HG02798 (cell line): ENCODE results near the gene IFNAR2.

ENCODE experiments used
- ATAC-seq: cut with Tn5 transposase; IDR thresholded peaks from one replicate; pipeline ENCODE4 v1.9.1; 2021; ENCODE audit warnings: mild to moderate bottlenecking; ENCODE audit not compliant: unreplicated experiment, poor library complexity

The IFNAR2 gene

DNA sequence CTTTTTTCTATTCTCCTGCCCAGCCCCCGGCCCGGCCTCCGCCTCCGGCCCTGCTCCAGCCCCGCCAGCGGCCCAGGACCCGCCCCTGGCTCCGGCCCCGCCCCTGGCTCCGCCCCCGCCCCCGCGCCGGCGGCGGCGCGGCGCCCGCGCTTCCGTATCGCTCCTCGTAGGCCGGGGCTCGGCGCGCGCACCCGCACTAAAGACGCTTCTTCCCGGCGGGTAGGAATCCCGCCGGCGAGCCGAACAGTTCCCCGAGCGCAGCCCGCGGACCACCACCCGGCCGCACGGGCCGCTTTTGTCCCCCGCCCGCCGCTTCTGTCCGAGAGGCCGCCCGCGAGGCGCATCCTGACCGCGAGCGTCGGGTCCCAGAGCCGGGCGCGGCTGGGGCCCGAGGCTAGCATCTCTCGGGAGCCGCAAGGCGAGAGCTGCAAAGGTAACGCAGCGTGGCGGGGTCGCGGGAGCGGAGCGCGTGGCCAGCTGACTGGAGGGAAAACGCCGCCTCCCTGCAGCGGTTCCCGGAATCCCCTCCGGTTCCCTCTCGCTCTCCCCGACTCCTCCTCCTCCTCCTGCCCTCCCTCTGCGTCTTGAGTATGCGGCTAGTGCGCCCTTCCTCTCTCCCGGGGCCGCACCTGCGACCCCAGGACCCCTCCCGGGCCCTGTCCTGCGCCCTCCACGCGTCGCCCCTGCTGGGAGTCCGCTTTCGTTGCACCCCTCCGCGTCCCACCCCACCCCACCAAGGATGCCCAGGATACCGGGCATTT, at the start of gene IFNAR2:
Gene IFNAR2, plus strand, starts transcription at position 155 of the 761 bp plus-strand sequence. CDS start 11,985 bp downstream, outside the sequence.
- peak; percentile 76 for ATAC-seq

DNA sequence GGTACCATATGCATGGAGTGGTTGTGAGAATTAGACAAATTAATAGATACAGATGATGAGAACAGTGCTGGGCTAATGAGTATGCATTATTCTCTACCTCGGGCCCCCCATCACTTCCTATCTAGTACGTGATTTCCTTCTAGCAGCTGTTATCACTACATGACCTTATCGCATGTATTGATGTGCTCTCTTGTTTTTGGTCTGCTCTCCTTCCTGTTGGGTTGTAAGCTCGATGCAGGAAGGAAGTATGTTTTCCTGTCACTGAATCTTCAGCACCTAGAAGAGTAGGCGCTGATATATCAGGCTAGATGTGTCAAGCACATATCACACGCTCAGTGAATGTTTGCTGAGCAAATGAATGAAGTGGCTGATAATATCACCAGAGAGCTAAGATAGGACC, 43.9 kb upstream of the IFNAR2 start:
- ATAC-seq = no peak

DNA sequence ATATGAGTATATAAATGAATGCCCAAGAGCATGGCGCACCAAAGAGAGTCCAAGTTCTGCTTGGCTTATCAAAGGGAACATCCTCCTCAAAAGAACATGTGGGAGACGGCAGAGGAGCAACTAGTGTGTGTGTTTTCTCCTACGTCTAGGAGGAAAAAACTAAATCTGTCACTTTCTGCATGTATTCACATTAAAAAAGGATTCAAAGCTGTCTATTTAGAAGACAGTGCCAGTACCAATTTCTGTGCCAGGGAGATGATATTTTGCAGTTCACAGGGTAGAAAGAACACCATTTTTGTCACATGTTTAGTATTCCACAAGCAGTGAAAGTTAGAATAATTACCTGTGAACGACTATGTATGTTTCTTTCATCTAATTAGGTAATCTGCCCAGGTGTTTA, 42.5 kb upstream of the IFNAR2 start:
- ATAC-seq = no peak

DNA sequence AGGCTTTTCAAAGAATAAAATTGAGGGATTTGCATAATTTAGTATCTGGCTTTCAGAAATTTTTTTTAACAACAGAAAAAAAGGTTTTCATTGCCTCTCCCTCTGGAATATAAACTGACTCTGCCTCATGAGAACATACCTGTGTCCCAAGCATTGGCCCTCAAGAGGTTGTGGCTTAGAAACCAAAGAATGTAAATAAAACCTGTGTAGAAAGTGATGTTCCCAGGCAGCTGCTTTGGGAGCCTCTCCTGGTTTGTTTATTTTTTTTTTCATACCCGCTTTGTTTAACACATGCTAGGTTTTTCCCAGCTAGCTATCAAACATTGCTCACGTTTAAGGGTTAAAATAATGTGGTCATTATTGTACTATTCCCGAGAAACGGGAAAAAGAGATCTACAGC, 40.5 kb upstream of the IFNAR2 start:
- no peak for ATAC-seq

DNA sequence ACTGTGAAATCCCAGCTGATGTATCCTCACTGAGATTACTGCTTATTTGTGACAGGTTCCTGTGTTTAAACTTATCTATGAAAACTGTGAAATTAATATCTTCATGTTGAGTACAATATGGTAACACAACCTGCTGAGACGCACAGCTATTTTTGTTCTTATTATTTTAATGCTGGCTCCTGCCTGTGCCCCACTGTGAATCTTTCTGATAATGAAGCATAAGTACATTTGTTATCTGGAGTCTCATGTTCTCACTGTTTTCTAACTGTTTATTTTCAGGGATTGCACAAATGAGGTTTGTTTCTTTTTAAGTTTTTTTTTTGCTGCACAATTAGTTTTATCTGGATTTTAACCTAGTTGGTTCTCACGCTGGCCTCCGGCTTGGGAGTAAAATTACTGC, 39.9 kb upstream of the IFNAR2 start:
- ATAC-seq = no peak

DNA sequence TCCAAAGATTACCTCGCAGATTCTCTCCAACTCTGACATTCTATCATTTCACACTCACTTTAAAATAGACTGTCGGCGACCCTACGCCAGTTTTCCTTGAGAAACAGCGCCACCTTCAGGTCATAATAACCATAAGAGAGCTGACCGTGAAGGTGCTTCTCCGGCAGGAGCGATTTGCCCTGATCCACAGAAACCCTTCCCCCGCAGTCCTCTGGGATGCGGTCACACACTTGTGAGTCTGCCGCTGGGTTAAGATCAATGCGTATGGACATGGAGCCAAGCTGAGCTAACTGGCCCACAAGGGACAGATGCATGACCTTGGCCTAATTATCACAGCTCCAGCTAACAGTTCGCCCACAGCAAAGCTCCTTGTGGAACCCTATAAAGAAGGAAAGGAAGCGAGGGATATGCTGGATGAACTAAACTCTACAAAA, 32.8 kb upstream of the IFNAR2 start:
- ATAC-seq = no peak

DNA sequence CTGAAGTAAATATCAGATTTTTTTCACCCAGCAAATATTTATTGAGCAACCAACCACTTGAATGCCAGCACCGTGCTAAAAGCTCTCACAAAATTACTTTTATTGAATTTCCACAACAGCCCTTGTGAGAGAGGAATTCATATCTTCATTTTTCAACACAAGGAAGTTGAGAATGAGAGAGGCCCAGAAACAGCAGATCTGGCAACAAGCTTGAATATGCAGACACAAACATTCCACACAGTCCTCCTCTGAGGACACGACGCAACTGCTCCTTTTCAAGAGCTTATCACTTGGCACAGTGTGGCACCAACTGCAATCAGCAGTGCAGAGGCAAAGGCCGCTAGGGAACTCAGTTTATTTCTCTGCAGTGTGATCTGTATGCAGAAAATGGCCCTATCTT, 32.2 kb upstream of the IFNAR2 start:
- ATAC-seq = no peak

DNA sequence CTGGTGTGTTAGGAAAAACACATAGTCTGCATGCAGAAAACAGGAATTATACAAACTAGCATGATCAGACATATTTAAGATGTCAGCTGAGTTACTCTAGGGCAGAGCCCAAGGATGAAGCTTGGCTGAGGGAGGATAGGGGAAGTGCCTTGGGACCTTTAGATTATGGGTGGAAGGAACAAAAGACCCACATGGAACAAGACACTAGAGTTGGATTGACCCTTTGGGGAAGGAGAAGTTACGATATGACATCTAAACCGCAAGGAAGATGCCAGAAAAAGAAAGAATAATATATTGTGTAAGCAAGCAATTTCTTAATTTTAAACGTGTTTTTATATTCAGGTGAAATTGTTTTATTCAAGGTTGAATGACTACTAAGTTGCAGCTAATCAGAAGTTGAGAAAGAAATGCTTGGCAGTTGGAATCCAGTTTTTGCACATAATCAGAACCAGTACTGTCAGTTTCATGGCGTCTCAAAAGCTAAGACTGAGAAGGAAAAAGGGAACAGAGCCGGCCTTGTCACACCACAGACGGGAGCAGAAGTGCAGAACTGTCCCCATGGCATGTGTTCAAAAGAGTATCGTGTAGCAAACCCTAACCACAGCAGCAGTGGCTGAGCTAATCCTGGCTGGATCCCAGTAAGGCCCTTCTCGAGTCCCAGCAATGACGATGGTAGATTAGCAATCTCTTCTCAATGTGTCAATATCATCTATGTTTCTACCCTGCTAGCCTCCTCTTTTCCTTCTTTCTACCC, 31.2 kb upstream of the IFNAR2 start:
- ATAC-seq = no peak

DNA sequence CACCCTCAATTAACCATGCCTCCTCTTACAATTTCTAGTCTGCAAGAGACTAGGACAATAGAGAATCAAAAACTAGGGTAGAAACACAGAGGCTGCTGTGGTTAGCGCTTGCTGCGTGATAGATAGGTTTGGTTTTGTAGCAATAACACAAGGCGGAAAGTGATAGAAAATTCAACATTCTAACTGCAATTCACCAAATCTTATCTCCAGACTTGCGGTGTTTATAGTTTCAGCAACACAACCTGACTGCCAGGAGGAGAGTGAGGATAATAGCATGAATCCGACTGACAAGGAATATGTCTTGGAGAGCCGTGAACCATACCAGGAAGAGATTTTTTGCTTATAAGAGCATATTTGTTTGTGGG, 30.7 kb upstream of the IFNAR2 start:
- no peak for ATAC-seq

DNA sequence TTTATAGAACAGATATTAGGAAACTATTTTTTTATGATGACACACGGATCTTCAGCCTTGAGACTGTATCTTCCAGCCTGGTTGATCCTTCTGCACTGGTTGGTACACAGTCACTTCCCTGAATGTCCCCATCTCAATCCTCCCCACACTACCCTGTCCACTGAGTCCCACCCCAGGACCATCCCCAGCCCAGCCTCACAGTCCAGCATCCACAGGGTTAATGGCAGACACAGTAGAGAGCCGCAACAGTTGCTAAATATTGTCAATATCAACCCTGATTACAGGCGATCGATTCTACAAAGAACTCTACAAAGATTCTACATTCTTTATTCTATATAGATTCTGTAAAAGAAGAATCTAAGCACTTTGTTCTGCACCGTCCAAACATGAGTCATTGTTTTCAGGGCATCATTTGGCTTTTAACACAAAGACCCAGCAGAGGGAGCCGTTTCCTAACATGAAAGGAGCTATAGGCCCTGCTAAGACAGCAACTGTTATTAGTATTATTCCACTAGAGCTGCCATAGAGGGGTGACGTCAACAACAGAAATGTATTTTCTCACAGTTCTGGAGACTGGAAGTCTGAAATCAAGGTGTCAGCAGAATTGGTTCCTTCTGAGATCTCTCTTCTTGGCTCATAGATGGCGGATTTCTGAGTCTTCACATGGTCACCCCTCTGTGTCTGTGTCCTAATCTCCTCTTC, 30.1 kb upstream of the IFNAR2 start:
- ATAC-seq = peak; percentile 69

DNA sequence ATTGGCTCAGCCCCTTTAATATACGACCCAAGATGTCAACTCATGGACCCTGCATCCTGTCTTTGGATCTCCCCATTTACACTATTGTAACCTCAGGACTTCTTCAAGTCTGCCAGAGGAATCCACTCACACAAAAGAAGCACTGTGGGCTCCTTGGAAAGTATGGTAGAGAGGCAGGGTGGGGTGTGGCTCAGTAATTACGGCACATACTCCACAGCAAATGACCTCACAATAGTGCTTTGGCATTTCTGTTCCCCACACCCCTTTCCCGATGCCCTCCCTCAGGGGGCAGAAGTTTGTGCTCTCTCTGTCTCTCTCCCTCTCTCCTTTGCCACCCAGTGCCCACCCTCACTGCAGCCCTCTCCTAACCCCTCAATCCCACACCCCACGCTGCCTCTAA, 27.8 kb upstream of the IFNAR2 start:
- ATAC-seq = no peak

DNA sequence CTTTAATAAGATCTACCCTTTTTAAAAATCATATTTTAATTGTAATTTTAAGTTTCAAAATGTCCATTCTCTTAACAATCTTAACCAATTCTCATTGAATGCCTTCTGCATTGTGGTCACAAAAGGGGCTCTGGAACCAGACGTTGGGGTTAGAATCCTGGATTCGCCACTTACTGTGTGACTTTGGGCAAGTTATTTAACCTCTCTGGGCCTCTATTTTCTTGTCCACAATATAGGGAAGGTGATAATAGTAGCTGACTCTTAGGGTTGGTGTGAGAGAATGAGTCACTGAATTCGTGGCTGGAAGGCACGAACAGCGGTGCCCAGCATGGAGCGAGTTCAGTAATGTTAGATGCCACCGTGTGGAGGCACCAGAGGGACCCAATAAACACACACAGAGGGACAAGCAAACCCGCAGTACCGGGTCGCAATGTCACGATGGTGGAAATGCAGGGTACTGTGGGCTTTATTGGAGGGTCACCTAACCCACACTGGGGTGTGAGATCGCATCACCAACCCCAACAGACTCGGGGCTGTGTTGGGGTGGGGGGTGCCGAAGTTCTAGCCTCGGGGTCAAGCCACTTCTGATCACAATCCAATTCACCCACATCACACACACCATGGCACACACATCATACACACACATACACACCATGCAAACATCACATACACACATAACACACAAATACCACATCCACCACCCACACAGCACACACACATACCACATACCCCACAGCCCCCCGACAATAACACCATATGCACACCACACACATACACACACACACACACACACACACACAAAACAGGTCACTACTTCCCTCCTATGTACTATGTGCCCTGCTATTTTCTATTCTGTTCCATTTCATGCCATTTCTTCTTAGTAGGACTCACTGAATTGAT, 27.0 kb upstream of the IFNAR2 start:
- ATAC-seq = no peak

DNA sequence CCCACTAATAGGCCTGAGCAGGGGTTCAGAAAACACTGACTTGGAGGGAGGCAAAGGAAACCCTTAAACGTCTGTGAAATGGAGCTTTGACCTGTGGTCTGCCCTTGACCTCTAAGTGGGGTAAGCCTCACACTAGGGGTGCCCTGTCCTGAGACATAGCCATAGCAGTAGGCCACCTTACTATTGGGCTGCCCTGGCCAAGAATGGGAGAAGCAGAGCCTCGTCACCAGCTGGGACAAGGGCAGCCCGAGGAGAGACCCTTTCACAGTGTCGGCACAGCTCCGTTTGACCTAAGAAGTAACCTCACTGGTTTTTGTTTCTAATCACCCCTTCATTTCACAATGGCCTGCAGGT, 26.4 kb upstream of the IFNAR2 start:
- no peak for ATAC-seq

DNA sequence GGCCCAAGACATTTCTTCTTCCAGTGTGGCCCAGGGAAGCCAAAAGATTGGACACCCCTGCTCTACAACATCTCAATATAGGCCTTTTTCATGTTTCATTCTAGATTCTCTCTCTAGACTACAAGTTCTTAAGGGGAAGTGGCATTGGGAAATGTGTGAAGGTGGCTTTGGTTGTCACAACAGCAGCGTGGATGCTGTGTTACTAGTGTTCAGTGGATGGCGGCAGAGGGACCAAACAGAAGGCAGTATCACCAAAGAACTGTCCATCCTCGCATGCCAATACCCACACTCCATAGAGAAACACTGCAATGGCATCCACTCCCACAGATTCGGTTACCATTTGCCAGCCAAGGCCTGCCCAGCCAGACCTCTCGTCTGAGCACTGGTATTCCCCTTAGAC, 24.3 kb upstream of the IFNAR2 start:
- ATAC-seq = no peak

DNA sequence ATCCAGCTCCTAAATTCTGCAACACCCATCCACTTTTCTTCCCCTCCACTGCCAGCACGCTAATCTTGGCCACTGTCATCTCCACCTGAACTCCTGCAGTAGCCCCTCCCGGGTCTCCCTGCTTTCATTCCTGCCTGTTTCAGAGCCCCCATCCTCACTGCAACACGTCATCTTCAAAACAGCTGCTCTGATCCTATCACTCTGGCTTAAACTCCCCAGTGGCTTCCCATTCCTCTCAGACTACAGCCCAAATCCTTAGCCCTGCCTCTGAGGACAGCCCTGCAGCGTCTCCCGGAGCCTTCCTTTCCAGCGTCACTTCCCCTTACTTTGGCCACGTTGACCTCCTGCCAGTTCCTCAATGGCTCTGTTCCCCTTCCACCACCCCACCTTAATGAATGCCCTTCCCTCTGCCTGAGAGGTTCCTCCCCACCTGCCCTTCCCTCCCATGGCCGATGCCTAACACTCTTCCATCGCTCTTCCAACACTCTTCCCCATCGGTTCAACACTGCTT, 22.9 kb upstream of the IFNAR2 start:
- ATAC-seq = no peak

DNA sequence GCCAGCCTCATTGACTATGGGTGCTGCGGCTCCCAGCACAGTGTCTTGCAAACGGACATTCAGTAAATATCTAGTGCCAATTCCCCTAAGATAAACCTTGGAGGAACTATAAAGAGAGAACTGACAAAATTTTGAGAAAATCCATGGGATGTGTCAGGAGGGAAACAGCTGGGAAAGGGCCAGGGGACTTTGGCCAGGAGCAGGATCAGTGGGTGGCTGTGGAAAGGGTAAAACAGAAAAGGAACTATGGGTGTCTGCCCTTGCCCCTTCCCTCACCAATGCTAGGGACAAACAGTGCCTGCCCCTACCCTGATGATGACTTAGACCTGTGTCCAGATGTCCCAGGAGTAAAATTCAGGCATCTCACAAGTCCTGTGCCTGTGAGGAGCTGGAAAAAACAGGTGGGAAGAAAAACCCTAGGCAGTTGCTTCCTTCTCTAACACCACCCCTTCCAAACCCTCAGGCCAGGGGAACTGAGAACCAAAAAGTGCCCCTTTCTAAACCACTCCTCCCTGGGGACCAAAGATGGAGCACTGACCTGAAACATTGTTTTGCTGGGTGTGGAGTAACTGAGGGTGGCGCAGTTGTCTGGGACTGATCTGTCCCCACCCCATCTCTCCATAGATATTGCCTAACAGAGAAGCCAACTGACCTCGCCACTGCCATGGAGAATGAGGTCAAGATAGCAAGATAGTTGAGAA, 22.1 kb upstream of the IFNAR2 start:
- ATAC-seq = no peak

DNA sequence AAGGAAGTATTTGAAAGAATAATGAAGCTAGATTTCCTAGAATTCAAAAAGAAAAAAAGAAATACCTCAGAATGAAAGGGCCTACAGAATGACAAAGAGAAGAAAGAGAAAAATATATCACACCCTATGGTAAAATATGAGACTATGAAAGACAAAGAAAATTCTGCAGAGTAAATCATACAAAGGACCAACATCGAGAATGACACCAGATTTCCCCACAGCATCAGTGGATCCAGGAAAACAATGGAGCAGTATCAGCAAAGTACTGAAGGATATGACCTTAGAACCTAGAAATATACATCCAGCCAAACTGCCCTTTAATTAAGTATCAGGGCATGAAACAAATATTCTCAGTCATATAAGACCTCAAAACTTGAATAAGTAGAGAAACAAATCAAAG, 21.2 kb upstream of the IFNAR2 start:
- no peak for ATAC-seq

DNA sequence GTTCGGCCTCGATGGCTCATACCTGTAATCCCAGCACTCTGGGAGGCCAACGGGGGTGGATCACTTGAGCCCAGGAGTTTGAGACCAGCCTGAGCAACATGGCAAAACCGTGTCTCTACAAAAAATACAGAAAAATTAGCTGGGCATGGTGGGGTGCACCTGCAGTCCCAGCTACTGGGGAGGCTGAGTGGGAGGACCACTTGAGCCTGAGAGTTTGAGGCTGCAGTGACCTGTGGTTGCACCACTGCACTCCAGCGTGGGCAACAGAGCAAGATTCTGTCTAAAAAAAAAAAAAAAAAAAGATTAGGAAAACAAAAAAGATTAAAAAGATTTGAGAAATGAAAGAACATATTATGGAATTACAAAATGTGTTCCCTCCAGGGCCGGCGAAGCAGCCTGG, 18.4 kb upstream of the IFNAR2 start:
- no peak for ATAC-seq

DNA sequence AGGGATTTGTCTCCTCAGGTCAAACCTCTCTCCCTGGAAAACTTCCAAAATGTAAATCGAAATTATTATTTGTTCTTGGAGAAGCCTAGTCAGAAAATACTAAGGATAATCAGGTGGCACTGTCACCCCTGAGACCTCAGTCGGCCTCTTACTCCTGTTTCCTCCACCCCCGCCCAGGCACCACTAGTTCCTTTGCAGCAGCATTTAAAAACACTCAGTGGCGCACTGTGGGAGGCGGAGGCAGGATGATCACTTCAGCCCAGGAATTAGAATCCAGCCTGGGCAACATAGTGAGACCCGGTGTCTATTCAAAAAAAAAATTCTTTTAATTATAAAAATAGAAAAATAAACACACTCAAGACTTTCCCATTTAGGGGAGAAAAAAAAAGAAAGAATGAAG, 18.0 kb upstream of the IFNAR2 start:
- ATAC-seq = no peak
